Measurements from ENCODE around the gene ZNF783.
"Not testable (repeated sequence)": the region's sequence is repeated elsewhere in the genome, so short reads cannot be mapped to it uniquely, and the experiment has no call there.

Gene ZNF783

DNA sequence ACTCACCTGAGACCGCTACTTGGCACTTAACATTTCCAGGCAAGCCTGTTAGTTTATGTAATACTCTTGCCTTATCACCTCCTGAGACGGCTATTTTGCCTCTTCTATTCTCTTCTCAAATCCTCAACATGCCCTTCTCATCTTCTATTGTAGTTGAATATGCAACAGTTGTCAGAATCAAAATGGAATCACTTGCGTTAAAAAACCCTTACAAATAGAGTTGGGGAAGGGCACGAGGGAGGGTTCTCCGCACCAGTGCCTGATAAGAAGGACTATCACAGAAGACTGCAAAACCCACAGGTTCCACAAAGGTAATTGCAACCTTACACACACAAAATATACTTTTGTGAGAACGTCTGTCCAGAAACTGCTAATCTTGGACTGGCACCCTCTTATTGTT lies 57.4 kb downstream of the ZNF783 start:
- CTCF ChIA-PET, result no interaction called here
- TF ChIP-seq, protein P1, sequence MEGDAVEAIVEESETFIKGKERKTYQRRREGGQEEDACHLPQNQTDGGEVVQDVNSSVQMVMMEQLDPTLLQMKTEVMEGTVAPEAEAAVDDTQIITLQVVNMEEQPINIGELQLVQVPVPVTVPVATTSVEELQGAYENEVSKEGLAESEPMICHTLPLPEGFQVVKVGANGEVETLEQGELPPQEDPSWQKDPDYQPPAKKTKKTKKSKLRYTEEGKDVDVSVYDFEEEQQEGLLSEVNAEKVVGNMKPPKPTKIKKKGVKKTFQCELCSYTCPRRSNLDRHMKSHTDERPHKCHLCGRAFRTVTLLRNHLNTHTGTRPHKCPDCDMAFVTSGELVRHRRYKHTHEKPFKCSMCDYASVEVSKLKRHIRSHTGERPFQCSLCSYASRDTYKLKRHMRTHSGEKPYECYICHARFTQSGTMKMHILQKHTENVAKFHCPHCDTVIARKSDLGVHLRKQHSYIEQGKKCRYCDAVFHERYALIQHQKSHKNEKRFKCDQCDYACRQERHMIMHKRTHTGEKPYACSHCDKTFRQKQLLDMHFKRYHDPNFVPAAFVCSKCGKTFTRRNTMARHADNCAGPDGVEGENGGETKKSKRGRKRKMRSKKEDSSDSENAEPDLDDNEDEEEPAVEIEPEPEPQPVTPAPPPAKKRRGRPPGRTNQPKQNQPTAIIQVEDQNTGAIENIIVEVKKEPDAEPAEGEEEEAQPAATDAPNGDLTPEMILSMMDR (IDR thresholded peaks at IDR 0.05; ENCODE audit: insufficient read depth, low read length, missing control alignments), result no peak
- no peak overlapping the region for H3K4me3 ChIP-seq (ENCODE audit: low read depth, low read length)
- POLR2A ChIA-PET, result no interaction called here
- no peak for DNase-seq (ENCODE audit: low read depth, low spot score)

DNA sequence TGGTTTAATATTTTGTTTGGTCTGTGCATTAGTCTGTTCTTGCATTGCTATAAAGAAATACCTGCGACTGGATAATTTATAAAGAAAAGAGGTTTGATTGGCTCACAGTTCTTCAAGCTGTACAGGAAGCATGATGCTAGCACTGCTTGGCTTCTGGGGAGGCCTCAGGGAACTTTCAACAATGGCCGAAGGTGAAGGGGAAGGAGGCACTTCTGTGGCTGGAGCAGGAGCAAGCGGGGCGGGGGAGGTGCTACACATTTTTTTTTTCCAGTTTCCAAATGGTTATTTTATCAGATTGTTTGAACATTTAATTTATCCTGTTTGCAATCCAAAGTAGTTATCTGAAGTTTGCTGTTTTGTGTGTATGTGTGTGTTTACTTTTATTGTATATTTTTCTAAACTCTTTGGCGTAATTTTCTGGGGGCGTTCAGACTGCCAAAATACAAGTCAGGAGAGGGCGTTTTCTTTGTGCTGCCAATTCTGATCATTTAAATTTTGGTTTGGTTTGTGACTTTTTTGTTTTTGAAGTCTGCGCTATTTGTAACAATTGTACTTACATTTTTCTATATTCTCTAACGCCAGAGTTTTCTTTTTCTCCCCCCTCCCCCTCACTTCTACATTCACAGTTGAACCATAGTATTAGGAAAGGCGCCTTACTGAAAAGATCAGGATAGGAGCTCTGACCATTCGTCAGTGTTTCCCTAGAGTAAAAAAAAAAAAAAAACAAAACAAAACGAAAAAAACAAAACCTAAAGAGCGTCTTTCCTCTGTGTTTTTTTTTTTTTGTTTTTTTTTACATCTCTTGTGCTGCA lies 58.5 kb downstream of the ZNF783 start:
- DNase-seq (ENCODE audit: low read depth, low spot score), result no peak
- CTCF ChIA-PET, result interaction anchor here (4.6 kb wide), 1 partner anchor 10 kb away, joined by 30 read pairs; no protein-coding TSS in a partner anchor
- H3K4me3 ChIP-seq (ENCODE audit: low read depth, low read length), result no peak overlapping the region
- POLR2A ChIA-PET, result no interaction called here
- TF ChIP-seq, protein P1 (IDR thresholded peaks at IDR 0.05; ENCODE audit: insufficient read depth, low read length, missing control alignments), result no peak

DNA sequence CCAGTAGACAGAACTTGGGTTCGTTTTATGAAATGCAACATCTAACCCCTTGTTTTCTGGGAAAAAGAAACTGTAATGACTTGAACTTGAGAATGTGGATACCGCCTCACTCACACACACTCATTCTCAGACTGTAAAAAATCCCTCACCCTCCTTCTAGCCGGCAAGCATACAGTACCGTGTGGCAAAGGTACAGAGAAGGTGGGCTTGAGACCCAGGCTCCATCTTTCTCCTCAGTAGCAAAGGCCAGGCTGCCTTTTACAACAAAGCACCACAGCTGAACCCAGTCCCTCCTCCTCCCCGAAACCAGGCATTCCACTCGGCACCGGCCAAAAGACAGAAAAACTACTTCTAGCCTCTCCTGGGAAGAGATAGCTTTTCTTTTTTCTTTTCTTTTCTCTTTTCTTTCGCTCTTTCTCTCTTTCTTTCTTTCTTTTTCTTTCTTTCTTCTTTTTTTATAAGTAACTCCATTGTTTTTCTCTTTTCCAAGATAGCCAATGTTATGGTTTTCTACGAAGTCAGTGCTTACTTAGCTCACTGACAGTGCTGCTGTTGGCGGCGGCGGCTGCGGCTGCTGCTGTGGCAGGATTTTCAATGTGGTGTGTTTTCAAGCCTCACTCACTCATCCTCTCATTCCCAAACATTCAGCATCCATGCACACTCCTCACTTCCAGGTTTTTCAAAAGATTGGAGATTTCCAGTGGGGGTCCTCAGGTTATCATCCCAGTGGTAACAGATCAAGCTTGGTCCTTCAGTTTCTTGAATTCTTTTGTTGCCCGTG lies 59.3 kb downstream of the ZNF783 start:
- DNase-seq (ENCODE audit: low read depth, low spot score); POLR2A ChIA-PET; H3K4me3 ChIP-seq (ENCODE audit: low read depth, low read length): not testable (repeated sequence)
- CTCF ChIA-PET, result interaction anchor here (4.6 kb wide), 1 partner anchor 11 kb away, joined by 30 read pairs; no protein-coding TSS in a partner anchor

DNA sequence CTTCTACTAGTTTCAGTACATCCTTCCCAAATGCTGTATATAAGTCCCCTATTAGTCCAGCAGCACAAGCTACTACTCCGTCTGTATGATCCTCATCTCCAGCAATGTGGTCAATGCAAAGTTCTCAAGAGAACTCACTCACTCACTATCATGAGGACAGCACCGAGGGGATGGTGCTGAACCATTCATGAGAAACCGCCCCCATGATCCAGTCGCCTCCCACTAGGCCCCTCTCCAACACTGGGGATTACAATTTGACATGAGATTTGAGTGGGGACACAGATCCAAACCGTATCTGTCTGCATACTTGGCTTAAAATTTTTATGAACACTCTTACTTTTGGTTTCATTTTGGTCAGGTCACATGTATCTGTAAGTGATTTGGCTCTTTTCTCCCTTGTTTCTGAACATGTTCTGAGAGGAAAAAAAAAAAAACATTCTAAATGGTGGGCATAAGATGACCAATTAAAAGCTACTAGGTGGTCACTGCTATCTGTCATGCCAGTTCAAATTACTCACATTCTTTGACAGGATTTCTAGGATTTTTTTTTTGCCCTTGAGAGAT lies 60.1 kb downstream of the ZNF783 start:
- POLR2A ChIA-PET, result no interaction called here
- peak overlapping the region; percentile 21 for H3K4me3 ChIP-seq (ENCODE audit: low read depth, low read length)
- DNase-seq (ENCODE audit: low read depth, low spot score), result no peak
- CTCF ChIA-PET, result interaction anchor here (0.7 to 4.6 kb wide), 2 partner anchors 12 to 37 kb away, joined by 4 to 30 read pairs; no protein-coding TSS in a partner anchor
- TF ChIP-seq, protein P1 (IDR thresholded peaks at IDR 0.05; ENCODE audit: insufficient read depth, low read length, missing control alignments), result no peak

DNA sequence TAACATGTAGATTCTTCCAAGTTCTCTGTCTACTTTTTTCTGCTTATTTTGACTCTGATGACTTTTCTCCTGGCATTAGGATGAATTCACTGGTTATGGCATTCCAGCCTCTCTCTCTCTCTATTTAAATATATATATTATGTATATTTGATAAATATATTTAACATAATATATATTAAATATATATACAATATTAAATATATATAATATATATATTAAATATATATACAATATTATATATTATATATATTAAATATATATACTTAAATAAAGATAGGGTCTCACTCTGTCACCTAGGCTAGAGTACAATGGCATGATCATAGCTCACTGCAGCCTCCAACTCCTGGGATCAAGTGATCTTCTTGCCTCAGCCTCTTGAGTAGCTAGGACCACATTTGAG lies 60.7 kb downstream of the ZNF783 start:
- CTCF ChIA-PET, result interaction anchor here (4.6 kb wide), 1 partner anchor 12 kb away, joined by 30 read pairs; no protein-coding TSS in a partner anchor
- H3K4me3 ChIP-seq (ENCODE audit: low read depth, low read length), result no peak overlapping the region
- TF ChIP-seq, protein P1 (IDR thresholded peaks at IDR 0.05; ENCODE audit: insufficient read depth, low read length, missing control alignments), result no peak
- no peak for DNase-seq (ENCODE audit: low read depth, low spot score)
- POLR2A ChIA-PET, result no interaction called here

DNA sequence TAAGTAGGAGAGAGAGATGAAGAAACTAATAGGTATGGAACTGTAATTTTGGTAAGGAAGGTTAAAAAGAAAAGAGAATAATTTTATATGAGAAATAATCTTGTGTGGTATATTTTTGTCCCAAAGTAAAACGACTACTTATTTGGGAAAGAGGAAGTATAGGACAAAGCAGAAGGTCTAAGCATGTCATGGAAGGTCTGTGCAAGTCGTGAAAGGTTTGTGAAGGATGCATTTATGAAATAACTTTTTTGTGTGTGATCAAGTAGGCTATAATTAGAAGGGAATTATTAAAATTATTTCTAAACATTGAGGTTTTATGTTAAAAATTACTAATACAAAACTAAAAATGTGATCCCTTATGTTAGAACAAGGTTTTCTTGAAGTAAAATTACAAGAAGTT lies 63.3 kb downstream of the ZNF783 start:
- ChIA-PET POLR2A (no interaction called here), CTCF (no interaction called here)
- TF ChIP-seq, protein P1 (IDR thresholded peaks at IDR 0.05; ENCODE audit: insufficient read depth, low read length, missing control alignments), result no peak
- no peak for DNase-seq (ENCODE audit: low read depth, low spot score)
- no peak overlapping the region for H3K4me3 ChIP-seq (ENCODE audit: low read depth, low read length)

All from AG04449 (cell line).